Measurements from ENCODE around the gene GTF2I. TPM values are rescaled to one million over a fixed set of nuclear protein-coding genes. Genes with fewer than 3 reads are reported as not detected.
A peak's percentile ranks its signal among the peaks of the same experiment; 100 is the strongest.
"Not testable (repeated sequence)": the region's sequence is repeated elsewhere in the genome, so short reads cannot be mapped to it uniquely, and the experiment has no call there.

The GTF2I gene
- total and polyA plus RNA-seq, 2 experiments from 2014 or later = 204 to 219 TPM

GRCh38 chr7:74656837-74657691, 454 bp upstream of the GTF2I start (continued):
- TF ChIP-seq REST (IDR thresholded peaks at IDR 0.05; ENCODE audit: unreplicated experiment) (peak; percentile 16), ZNF331 (CRISPR knock-in tag; IDR thresholded peaks at IDR 0.05; ENCODE audit: low read depth) (no peak), POLR2AphosphoS5 (IDR thresholded peaks at IDR 0.05; ENCODE audit: low read depth) (peak; percentile 77), ZNF114 (CRISPR knock-in tag; IDR thresholded peaks at IDR 0.05) (no peak)
- TF ChIP-seq, protein P1, sequence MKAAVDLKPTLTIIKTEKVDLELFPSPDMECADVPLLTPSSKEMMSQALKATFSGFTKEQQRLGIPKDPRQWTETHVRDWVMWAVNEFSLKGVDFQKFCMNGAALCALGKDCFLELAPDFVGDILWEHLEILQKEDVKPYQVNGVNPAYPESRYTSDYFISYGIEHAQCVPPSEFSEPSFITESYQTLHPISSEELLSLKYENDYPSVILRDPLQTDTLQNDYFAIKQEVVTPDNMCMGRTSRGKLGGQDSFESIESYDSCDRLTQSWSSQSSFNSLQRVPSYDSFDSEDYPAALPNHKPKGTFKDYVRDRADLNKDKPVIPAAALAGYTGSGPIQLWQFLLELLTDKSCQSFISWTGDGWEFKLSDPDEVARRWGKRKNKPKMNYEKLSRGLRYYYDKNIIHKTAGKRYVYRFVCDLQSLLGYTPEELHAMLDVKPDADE (IDR thresholded peaks at IDR 0.05) = peak; percentile 85
- TF ChIP-seq, protein P2, sequence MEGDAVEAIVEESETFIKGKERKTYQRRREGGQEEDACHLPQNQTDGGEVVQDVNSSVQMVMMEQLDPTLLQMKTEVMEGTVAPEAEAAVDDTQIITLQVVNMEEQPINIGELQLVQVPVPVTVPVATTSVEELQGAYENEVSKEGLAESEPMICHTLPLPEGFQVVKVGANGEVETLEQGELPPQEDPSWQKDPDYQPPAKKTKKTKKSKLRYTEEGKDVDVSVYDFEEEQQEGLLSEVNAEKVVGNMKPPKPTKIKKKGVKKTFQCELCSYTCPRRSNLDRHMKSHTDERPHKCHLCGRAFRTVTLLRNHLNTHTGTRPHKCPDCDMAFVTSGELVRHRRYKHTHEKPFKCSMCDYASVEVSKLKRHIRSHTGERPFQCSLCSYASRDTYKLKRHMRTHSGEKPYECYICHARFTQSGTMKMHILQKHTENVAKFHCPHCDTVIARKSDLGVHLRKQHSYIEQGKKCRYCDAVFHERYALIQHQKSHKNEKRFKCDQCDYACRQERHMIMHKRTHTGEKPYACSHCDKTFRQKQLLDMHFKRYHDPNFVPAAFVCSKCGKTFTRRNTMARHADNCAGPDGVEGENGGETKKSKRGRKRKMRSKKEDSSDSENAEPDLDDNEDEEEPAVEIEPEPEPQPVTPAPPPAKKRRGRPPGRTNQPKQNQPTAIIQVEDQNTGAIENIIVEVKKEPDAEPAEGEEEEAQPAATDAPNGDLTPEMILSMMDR (conservative IDR thresholded peaks at IDR 0.05; ENCODE audit: low read depth in 2 of 2) = no peak

- Histone ChIP-seq H3K27me3 (ENCODE audit: insufficient read depth) (no peaks in the 10 kb centered on the region), H3F3A (replicated peaks; ENCODE audit: low read depth) (peaks cover 28% of the 10 kb centered on the region), H3K4me1 (ENCODE audit: insufficient read depth) (peaks cover 47% of the 10 kb centered on the region), H3K79me2 (replicated peaks; ENCODE audit: insufficient read depth) (peaks cover 45% of the 10 kb centered on the region), H2AFZ (no peak overlapping the region), H3K27ac (ENCODE audit: low read depth) (peak overlapping the region; percentile 99), H3K4me3 (peak overlapping the region; percentile 75), H3K9me2 (ENCODE audit: insufficient read depth) (no peaks in the 10 kb centered on the region), H3K36me3 (ENCODE audit: insufficient read depth) (no peaks in the 10 kb centered on the region), H3K4me2 (peak overlapping the region; percentile 84), H4K20me1 (replicated peaks; ENCODE audit: insufficient read depth) (no peaks in the 10 kb centered on the region)
- peaks cover 30% of the 10 kb centered on the region for H3K36me3 Mint-ChIP-seq (ENCODE audit: low read depth)
- TF ChIP-seq, protein P2 (conservative IDR thresholded peaks at IDR 0.05; ENCODE audit: low read depth in 2 of 2) = no peak
- TF ChIP-seq POLR2AphosphoS5 (IDR thresholded peaks at IDR 0.05; ENCODE audit: low read depth) = peak; percentile 43; the same call in 1 of the 2 replicates
- DNase-seq (ENCODE audit: low spot score) (peak; percentile 97), ATAC-seq (peak; percentile 32)
- H3K27ac Mint-ChIP-seq = peak overlapping the region; percentile 98
- peaks cover 10% of the 10 kb centered on the region for H3K9me3 Mint-ChIP-seq
- peaks cover 60% of the 10 kb centered on the region for H3K4me1 Mint-ChIP-seq
- peaks cover 30% of the 10 kb centered on the region for H3K27me3 Mint-ChIP-seq (ENCODE audit: insufficient read depth, low read depth, poor library complexity)
- peak overlapping the region; percentile 91 for H3K4me3 Mint-ChIP-seq
These were observed 873 bp downstream of the GTF2I start for GRCh38 chr7:74658178-74659004.

GRCh38 chr7:74660202-74660601, 2.7 kb downstream of the GTF2I start:
- not testable (repeated sequence) for H3K27me3 ChIP-seq (ENCODE audit: insufficient read depth); H2AFZ ChIP-seq; H3K9me2 ChIP-seq (ENCODE audit: insufficient read depth); H4K20me1 ChIP-seq (replicated peaks; ENCODE audit: insufficient read depth); DNase-seq (ENCODE audit: low spot score); H3K36me3 ChIP-seq (ENCODE audit: insufficient read depth); ATAC-seq
- peak overlapping the region; percentile 91 for H3K4me3 Mint-ChIP-seq
- H3K27ac ChIP-seq (ENCODE audit: low read depth) = peak overlapping the region; percentile 99
- H3K4me1 ChIP-seq (ENCODE audit: insufficient read depth) = peaks cover 59% of the 10 kb centered on the region
- peak overlapping the region; percentile 98 for H3K27ac Mint-ChIP-seq
- peaks cover 65% of the 10 kb centered on the region for H3K4me1 Mint-ChIP-seq
- H3K4me3 ChIP-seq = peak overlapping the region; percentile 46
- H3F3A ChIP-seq (replicated peaks; ENCODE audit: low read depth) = peaks cover 28% of the 10 kb centered on the region
- peaks cover 42% of the 10 kb centered on the region for H3K36me3 Mint-ChIP-seq (ENCODE audit: low read depth)
- peaks cover 63% of the 10 kb centered on the region for H3K79me2 ChIP-seq (replicated peaks; ENCODE audit: insufficient read depth)
- H3K27me3 Mint-ChIP-seq (ENCODE audit: insufficient read depth, low read depth, poor library complexity) = peaks cover 28% of the 10 kb centered on the region
- H3K4me2 ChIP-seq = peak overlapping the region; percentile 74
- H3K9me3 Mint-ChIP-seq = peaks cover 10% of the 10 kb centered on the region
